GM19043 (cell line): ENCODE results near the gene CCDC136.

Experiments used
- ATAC-seq: cut with Tn5 transposase; IDR thresholded peaks from one replicate; pipeline ENCODE4 v1.9.1; 2021; ENCODE audit warnings: low read depth; ENCODE audit not compliant: unreplicated experiment

Gene CCDC136

GRCh38 chr7:128841921-128842673, 50.3 kb downstream of the CCDC136 start:
- ATAC-seq, result no peak

GRCh38 chr7:128842674-128843641, 51.2 kb downstream of the CCDC136 start:
- ATAC-seq, result no peak

DNA sequence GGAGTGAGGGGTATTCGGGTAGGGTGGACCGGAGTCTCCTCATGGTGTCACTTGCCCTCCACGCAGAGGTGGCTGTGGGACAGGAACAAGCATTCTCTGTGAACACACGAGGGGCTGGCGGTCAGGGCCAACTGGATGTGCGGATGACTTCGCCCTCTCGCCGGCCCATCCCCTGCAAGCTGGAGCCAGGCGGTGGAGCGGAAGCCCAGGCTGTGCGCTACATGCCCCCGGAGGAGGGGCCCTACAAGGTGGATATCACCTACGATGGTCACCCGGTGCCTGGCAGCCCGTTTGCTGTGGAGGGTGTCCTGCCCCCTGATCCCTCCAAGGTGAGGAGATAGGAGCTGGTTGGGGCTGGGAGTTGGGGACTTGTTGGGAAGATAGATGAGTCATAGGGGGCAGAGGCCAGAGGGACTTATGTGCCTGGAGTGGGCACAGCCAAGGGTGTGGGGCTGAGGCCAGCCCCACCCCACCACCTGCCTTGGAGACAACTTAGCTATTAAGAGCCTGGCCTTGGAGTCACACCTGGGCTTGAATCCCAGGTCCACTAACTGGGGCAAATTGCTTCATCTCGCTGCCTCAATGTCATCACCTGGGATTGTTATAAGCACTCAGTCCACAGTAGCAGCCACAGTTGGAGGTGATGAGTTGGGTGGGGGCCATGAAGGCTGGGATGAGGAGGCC, 52.3 kb downstream of the CCDC136 start:
- ATAC-seq, result no peak

DNA sequence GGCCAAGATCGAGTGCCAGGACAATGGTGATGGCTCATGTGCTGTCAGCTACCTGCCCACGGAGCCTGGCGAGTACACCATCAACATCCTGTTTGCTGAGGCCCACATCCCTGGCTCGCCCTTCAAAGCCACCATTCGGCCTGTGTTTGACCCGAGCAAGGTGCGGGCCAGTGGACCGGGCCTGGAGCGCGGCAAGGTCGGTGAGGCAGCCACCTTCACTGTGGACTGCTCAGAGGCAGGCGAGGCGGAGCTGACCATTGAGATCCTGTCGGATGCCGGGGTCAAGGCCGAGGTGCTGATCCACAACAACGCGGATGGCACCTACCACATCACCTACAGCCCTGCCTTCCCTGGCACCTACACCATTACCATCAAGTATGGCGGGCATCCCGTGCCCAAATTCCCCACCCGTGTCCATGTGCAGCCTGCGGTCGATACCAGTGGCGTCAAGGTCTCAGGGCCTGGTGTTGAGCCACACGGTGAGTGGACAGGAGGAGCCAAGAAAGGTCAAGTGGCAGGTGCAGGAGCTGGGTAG, 53.1 kb downstream of the CCDC136 start:
- no peak for ATAC-seq

GRCh38 chr7:128845475-128845874, 53.7 kb downstream of the CCDC136 start:
- no peak for ATAC-seq

DNA sequence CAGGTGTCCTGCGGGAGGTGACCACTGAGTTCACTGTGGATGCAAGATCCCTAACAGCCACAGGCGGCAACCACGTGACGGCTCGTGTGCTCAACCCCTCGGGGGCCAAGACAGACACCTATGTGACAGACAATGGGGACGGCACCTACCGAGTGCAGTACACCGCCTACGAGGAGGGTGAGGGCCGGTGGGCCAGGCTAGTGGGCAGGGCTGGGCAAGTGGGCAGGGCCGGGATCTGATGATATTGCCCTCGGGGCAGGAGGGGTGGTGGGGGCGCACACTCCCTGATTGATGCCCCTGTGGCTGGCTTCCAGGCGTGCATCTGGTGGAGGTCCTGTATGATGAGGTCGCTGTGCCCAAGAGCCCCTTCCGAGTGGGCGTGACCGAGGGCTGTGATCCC, 54.2 kb downstream of the CCDC136 start:
- no peak for ATAC-seq

GRCh38 chr7:128846781-128847444, 55.1 kb downstream of the CCDC136 start:
- ATAC-seq, result no peak

GRCh38 chr7:128847721-128848211, 56.0 kb downstream of the CCDC136 start:
- no peak for ATAC-seq

DNA sequence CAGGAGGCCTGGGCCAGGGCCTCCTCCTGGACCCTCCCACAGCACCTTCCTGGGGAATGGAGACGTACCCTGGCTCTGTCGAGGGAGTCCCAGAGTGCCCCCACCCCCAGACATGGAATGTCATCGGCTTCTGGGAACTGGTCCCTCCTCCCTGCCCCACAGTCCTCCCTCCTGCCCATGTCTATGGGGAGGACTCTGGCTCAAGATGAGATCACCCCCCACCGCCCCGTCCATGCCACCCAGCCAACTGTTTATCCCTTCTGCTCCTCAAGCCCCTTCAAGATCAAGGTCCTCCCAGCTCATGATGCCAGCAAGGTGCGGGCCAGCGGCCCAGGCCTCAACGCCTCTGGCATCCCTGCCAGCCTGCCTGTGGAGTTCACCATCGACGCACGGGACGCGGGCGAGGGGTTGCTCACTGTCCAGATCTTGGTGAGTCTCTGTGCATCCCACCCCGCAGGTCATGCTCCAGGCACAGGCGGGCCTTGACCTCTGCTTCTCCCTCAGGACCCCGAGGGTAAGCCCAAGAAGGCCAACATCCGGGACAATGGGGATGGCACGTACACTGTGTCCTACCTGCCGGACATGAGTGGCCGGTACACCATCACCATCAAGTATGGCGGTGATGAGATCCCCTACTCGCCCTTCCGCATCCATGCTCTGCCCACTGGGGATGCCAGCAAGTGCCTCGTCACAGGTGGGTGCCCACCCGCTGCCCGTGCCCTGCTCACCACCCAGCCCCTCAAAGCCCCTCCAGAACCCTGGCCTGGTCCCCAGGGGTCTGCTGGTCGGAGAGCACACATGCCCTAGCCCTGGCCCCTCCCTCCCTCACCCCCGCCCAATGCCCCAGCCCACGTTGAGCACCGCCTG, 56.8 kb downstream of the CCDC136 start:
- no peak for ATAC-seq

DNA sequence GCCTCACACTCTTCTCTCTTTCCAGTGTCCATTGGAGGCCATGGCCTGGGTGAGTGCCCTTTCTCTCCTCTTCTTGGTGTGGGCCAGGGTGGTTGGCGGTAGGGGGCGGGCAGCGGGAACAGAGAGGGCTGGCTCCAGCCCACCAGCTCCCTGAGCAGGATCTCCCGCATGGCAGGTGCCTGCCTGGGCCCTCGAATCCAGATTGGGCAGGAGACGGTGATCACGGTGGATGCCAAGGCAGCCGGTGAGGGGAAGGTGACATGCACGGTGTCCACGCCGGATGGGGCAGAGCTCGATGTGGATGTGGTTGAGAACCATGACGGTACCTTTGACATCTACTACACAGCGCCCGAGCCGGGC, 57.4 kb downstream of the CCDC136 start:
- no peak for ATAC-seq

DNA sequence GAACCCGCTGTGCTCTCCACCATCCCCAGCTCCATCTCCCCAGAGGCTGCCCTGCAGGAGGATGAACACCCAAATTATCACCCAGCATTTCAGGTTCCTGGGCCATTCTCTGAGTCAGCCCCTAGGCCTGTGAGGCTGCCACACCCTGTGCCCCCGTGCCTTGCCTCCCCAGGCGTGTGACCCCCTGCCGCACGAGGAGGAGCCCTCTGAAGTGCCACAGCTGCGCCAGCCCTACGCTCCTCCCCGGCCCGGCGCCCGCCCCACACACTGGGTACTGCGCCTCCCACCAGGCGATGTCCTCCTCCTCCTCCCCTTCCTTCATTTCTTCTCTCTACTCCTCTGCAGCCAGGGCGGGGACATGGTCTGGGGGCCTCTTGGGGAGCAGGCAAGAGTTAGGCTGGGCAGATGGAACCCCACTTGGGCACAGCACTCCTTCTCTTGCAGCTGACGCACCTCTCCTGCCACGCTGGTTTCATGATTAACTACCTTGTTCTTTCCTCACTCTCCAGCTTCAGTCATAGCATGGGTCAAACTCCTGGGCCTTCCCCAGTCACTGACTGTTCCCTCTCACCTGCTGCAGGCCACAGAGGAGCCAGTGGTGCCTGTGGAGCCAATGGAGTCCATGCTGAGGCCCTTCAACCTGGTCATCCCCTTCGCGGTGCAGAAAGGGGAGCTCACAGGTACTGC, 58.2 kb downstream of the CCDC136 start:
- ATAC-seq, result no peak

GRCh38 chr7:128852537-128853254, 60.9 kb downstream of the CCDC136 start:
- ATAC-seq, result no peak

DNA sequence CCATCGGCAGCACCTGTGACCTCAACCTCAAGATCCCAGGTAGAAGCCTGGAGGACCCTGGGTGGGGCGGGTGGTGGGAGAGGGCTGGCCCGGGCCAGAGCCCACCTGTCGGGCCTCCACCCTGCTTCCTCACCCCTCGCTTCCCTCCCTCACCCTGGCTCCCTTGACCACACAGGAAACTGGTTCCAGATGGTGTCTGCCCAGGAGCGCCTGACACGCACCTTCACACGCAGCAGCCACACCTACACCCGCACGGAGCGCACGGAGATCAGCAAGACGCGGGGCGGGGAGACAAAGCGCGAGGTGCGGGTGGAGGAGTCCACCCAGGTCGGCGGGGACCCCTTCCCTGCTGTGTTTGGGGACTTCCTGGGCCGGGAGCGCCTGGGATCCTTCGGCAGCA, 62.0 kb downstream of the CCDC136 start:
- ATAC-seq, result no peak

DNA sequence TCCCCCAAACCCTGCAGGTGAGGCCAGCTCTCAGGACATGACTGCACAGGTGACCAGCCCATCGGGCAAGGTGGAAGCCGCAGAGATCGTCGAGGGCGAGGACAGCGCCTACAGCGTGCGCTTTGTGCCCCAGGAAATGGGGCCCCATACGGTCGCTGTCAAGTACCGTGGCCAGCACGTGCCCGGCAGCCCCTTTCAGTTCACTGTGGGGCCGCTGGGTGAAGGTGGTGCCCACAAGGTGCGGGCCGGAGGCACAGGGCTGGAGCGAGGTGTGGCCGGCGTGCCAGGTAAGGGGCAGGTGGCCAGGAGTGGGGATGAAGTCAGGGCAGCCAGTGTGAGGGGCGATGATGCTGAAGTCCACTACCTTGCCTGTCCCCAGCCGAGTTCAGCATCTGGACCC, 62.6 kb downstream of the CCDC136 start:
- ATAC-seq, result no peak

DNA sequence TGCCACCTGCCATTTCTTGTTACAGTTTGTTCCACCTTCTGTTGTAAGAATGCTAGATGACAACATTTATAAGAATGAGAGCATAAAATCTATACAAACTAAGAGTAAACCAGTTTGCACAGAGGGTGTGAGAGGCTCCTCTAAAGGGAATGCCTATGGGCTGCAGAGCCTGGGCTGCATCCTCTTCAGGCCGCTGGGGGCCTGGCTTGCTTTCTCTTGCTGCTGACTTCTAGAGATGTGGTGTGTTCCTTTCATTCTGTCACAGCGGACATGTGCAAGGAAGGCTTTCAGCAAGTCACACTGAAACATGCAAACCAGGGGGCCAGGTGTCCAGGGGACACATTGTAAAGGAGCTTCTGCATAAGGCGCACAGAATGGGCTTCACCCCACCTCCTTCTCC, 63.8 kb downstream of the CCDC136 start:
- no peak for ATAC-seq

DNA sequence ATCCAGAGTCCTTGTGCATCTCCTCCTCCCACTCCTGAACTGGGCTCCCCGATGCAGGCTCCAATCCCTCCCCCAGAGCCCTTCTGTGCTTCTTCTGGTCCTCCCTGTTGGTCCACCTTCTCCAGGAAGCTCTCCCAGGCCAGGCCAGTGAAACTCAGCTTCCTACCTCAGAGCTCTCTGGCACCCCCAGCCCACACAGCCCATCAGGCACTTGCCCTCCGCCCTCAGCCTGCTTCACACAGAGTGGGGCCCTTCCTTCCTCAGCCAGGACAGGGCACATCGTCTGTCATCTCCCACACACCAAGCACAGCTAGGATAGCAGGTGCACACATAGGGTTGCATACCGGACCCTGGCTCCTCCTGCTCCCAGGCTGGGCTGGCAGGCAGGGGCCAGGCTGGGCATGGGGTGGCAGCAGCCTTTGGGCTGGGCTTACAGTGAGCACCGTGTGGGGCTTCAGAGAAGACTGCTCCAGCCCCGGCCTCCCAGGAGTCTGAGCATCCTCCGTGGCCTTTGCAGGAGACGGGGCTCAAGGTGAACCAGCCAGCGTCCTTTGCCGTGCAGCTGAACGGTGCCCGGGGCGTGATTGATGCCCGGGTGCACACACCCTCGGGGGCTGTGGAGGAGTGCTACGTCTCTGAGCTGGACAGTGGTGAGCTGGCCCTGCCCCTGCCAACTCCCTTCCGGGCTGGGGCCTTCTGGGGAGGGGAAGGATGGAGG, 64.4 kb downstream of the CCDC136 start:
- no peak for ATAC-seq
